Endothelial cell (in vitro differentiated cells): ENCODE data around the gene NAALADL2. TPM values are rescaled to one million over a fixed set of nuclear protein-coding genes. Genes with fewer than 3 reads are reported as not detected.

ENCODE experiments used
- DNase-seq: peaks from one replicate; pipeline ENCODE4 v3.0.0; 2021; ENCODE audit warnings: low spot score
- H3K27ac Mint-ChIP-seq: one replicate; pipeline ENCODE4 v1.8.0; 2021; ENCODE audit warnings: mixed read lengths, inconsistent platforms; ENCODE audit not compliant: unreplicated experiment
- H3K27me3 Mint-ChIP-seq: one replicate; pipeline ENCODE4 v1.8.0; 2021; ENCODE audit warnings: mild to moderate bottlenecking, moderate library complexity, mixed read lengths, inconsistent platforms; ENCODE audit not compliant: unreplicated experiment
- H3K36me3 Mint-ChIP-seq: one replicate; pipeline ENCODE4 v1.8.0; 2021; ENCODE audit warnings: mild to moderate bottlenecking, low read depth, mixed read lengths, inconsistent platforms; ENCODE audit not compliant: unreplicated experiment
- H3K4me1 Mint-ChIP-seq: one replicate; pipeline ENCODE4 v1.8.0; 2021; ENCODE audit warnings: mild to moderate bottlenecking, mixed read lengths, inconsistent platforms; ENCODE audit not compliant: unreplicated experiment
- H3K4me3 Mint-ChIP-seq: one replicate; pipeline ENCODE4 v1.8.0; 2021; ENCODE audit warnings: mild to moderate bottlenecking, mixed read lengths, inconsistent platforms; ENCODE audit not compliant: unreplicated experiment
- H3K9me3 Mint-ChIP-seq: one replicate; pipeline ENCODE4 v1.8.0; 2021; ENCODE audit warnings: mixed read lengths, inconsistent platforms; ENCODE audit not compliant: unreplicated experiment
- total RNA-seq: library from RNA; stranded (reverse); fragmentation: NEBNext Ultra II Directional; extraction: Animal tissue kit (Norgen Biotek cat#: 25700); gene quantifications from one replicate; pipeline ENCODE4 v1.2.1, GENCODE V29; 2021; ENCODE audit not compliant: unreplicated experiment
- TF ChIP-seq, protein P1 (sequence below): fragments of 200-600 bp; sonication (generic); IDR thresholded peaks from one replicate; pipeline ENCODE4 v1.5.0; 2021; ENCODE audit warnings: antibody characterized with exemption; ENCODE audit not compliant: unreplicated experiment

The NAALADL2 gene
- total RNA-seq, 1 donor from 2014 or later = 3.5 TPM

- Mint-ChIP-seq H3K4me1 (no peaks in the 10 kb centered on the region), H3K27ac (no peak overlapping the region), H3K27me3 (no peaks in the 10 kb centered on the region), H3K4me3 (no peak overlapping the region), H3K9me3 (no peaks in the 10 kb centered on the region), H3K36me3 (no peaks in the 10 kb centered on the region)
- no peak for DNase-seq
- TF ChIP-seq, protein P1, sequence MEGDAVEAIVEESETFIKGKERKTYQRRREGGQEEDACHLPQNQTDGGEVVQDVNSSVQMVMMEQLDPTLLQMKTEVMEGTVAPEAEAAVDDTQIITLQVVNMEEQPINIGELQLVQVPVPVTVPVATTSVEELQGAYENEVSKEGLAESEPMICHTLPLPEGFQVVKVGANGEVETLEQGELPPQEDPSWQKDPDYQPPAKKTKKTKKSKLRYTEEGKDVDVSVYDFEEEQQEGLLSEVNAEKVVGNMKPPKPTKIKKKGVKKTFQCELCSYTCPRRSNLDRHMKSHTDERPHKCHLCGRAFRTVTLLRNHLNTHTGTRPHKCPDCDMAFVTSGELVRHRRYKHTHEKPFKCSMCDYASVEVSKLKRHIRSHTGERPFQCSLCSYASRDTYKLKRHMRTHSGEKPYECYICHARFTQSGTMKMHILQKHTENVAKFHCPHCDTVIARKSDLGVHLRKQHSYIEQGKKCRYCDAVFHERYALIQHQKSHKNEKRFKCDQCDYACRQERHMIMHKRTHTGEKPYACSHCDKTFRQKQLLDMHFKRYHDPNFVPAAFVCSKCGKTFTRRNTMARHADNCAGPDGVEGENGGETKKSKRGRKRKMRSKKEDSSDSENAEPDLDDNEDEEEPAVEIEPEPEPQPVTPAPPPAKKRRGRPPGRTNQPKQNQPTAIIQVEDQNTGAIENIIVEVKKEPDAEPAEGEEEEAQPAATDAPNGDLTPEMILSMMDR = no peak
Observed at GRCh38 chr3:175580318-175580717, 721.2 kb downstream of the NAALADL2 start.

- Mint-ChIP-seq H3K36me3 (no peaks in the 10 kb centered on the region), H3K27me3 (no peaks in the 10 kb centered on the region), H3K4me1 (no peaks in the 10 kb centered on the region), H3K27ac (no peak overlapping the region), H3K9me3 (no peaks in the 10 kb centered on the region), H3K4me3 (no peak overlapping the region)
- DNase-seq = no peak
- TF ChIP-seq, protein P1 = no peak
Observed at GRCh38 chr3:175585898-175586297, 726.8 kb downstream of the NAALADL2 start.

GRCh38 chr3:175590745-175591144 is 731.6 kb downstream of the NAALADL2 start:
- no peaks in the 10 kb centered on the region for H3K9me3 Mint-ChIP-seq
- no peaks in the 10 kb centered on the region for H3K27me3 Mint-ChIP-seq
- no peak overlapping the region for H3K27ac Mint-ChIP-seq

DNA sequence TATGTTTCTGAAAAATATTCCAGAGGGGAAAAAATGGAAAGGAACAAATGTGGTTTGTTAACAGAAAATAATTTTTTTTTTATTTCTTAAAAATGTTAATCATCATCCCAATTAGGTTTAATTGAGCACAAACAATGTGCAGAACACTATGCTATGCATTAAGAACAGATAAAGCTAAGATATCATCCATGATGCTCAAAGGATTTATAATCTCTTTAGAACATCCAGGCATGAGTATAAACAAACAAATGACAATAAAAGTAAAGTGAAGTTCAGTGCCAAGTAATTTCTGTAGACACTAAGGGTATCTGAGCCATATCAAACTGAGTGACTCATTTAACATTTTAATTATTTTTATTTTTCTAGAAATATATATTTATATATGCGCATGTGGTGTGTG is 732.2 kb downstream of the NAALADL2 start:
- Mint-ChIP-seq H3K27ac (no peak overlapping the region), H3K9me3 (no peaks in the 10 kb centered on the region), H3K4me3 (no peak overlapping the region), H3K27me3 (no peaks in the 10 kb centered on the region), H3K36me3 (no peaks in the 10 kb centered on the region), H3K4me1 (no peaks in the 10 kb centered on the region)
- DNase-seq = no peak
- TF ChIP-seq, protein P1 = no peak

More at GRCh38 chr3:175590745-175591144, 731.6 kb downstream of the NAALADL2 start:
- TF ChIP-seq, protein P1 = no peak
- no peak for DNase-seq
- no peak overlapping the region for H3K4me3 Mint-ChIP-seq
- no peaks in the 10 kb centered on the region for H3K36me3 Mint-ChIP-seq
- H3K4me1 Mint-ChIP-seq = no peaks in the 10 kb centered on the region

GRCh38 chr3:175593331-175593730 is 734.2 kb downstream of the NAALADL2 start:
- H3K36me3 Mint-ChIP-seq = no peaks in the 10 kb centered on the region
- DNase-seq = no peak
- no peaks in the 10 kb centered on the region for H3K4me1 Mint-ChIP-seq
- no peak overlapping the region for H3K27ac Mint-ChIP-seq
- TF ChIP-seq, protein P1 = no peak
- H3K27me3 Mint-ChIP-seq = no peaks in the 10 kb centered on the region
- H3K4me3 Mint-ChIP-seq = no peak overlapping the region
- no peaks in the 10 kb centered on the region for H3K9me3 Mint-ChIP-seq
